IMR-90 (cell line): Measurements from ENCODE around the gene RUNX1. TPM values are rescaled to one million over a fixed set of nuclear protein-coding genes. Genes with fewer than 3 reads are reported as not detected.

ENCODE experiments used
- ATAC-seq: fragments of 200-7000 bp; cut with Tn5 transposase; 2 replicates; pipeline ENCODE4 v1.9.1; 2020; ENCODE audit warnings: low read depth, mild to moderate bottlenecking, moderate library complexity
- BruUV-seq: library from RNA; stranded (reverse); fragments of 400-500 nt; replicated peaks from 2 replicates; lab custom pipeline; 2021; lab: Mats Ljungman, UMichigan
- CTCF ChIA-PET: fragments of 300-600 bp; formaldehyde crosslinking; extraction: SDS; loops from one replicate; lab custom pipeline; 2021; ENCODE audit warnings: antibody characterized with exemption; lab: Yijun Ruan, JAX
- POLR2A ChIA-PET: fragments of 300-600 bp; sonication (Branson Sonifier 250); formaldehyde crosslinking; loops from one replicate; lab custom pipeline; 2022; ENCODE audit warnings: antibody characterized with exemption; ENCODE audit not compliant: unreplicated experiment; lab: Charles Lee
- DNase-seq: peaks from one replicate; pipeline ENCODE4 v3.0.0; 2013
- H2AFZ ChIP-seq: replicated peaks from 2 replicates; pipeline ENCODE3; 2013; ENCODE audit warnings: low read length, mild to moderate bottlenecking; ENCODE audit not compliant: poor library complexity
- H2AK5ac ChIP-seq: 2 replicates; pipeline ENCODE4 v1.6.1; 2013; ENCODE audit warnings: low read depth, low read length, inconsistent platforms
- H2AK9ac ChIP-seq: replicated peaks from 2 replicates; pipeline ENCODE3; 2013; ENCODE audit warnings: mild to moderate bottlenecking, low read depth, low read length, moderate library complexity; ENCODE audit not compliant: poor library complexity
- H2BK120ac ChIP-seq: 2 replicates; pipeline ENCODE4 v1.6.1; 2013; ENCODE audit warnings: low read depth, low read length, inconsistent platforms
- H2BK15ac ChIP-seq: 3 replicates; pipeline ENCODE4 v1.6.1; 2013; ENCODE audit warnings: low read depth, low read length, inconsistent platforms
- H2BK20ac ChIP-seq: 2 replicates; pipeline ENCODE4 v1.6.1; 2013; ENCODE audit warnings: low read depth, mild to moderate bottlenecking, inconsistent platforms, low read length, moderate library complexity
- H2BK5ac ChIP-seq: 2 replicates; pipeline ENCODE4 v1.6.1; 2013; ENCODE audit warnings: mild to moderate bottlenecking, low read depth, low read length, inconsistent platforms; ENCODE audit not compliant: poor library complexity, severe bottlenecking
- H3K14ac ChIP-seq: replicated peaks from 2 replicates; pipeline ENCODE4 v1.6.1; 2013; ENCODE audit warnings: low read depth, low read length, inconsistent platforms
- H3K18ac ChIP-seq: 2 replicates; pipeline ENCODE4 v1.6.1; 2013; ENCODE audit warnings: low read depth, low read length, control low read depth
- H3K23ac ChIP-seq: 2 replicates; pipeline ENCODE4 v1.6.1; 2013; ENCODE audit warnings: low read depth, low read length, inconsistent platforms
- H3K27ac ChIP-seq: 2 replicates; pipeline ENCODE4 v1.5.1; 2013; ENCODE audit warnings: mild to moderate bottlenecking, control low read depth, low read length; ENCODE audit not compliant: insufficient read depth
- H3K27me3 ChIP-seq: 2 replicates; pipeline ENCODE4 v1.6.1; 2013; ENCODE audit warnings: low read length; ENCODE audit not compliant: control insufficient read depth, insufficient read depth
- H3K36me3 ChIP-seq: 2 replicates; pipeline ENCODE4 v1.6.1; 2013; ENCODE audit warnings: low read length, mixed read lengths; ENCODE audit not compliant: control insufficient read depth, insufficient read depth
- H3K4ac ChIP-seq: 2 replicates; pipeline ENCODE4 v1.6.1; 2013; ENCODE audit warnings: low read depth, low read length, inconsistent platforms
- H3K4me1 ChIP-seq: 2 replicates; pipeline ENCODE4 v1.6.1; 2013; ENCODE audit warnings: low read length, mixed read lengths; ENCODE audit not compliant: control insufficient read depth, insufficient read depth
- H3K4me2 ChIP-seq: 2 replicates; pipeline ENCODE4 v1.6.1; 2013; ENCODE audit warnings: low read depth, mild to moderate bottlenecking, control low read depth, low read length, moderate library complexity
- H3K4me3 ChIP-seq: 2 replicates; pipeline ENCODE4 v1.5.1; 2013; ENCODE audit warnings: low read depth, mild to moderate bottlenecking, control low read depth, low read length, moderate library complexity; ENCODE audit not compliant: insufficient read depth
- H3K56ac ChIP-seq: 2 replicates; pipeline ENCODE4 v1.6.1; 2013; ENCODE audit warnings: low read length, inconsistent platforms; ENCODE audit not compliant: insufficient read depth; ENCODE audit errors: extremely low read depth
- H3K79me1 ChIP-seq, 2 experiments: 2 replicates each; pipeline ENCODE4 v1.6.1; 2013; ENCODE audit warnings: low read length in 2 of 2, inconsistent platforms in 1 of 2, low read depth in 1 of 2
- H3K9ac ChIP-seq: 2 replicates; pipeline ENCODE4 v1.6.1; 2013; ENCODE audit warnings: low read depth, low read length, control low read depth
- H3K9me1 ChIP-seq: 2 replicates; pipeline ENCODE4 v1.6.1; 2013; ENCODE audit warnings: low read length, inconsistent platforms; ENCODE audit not compliant: insufficient read depth
- H3K9me3 ChIP-seq: 2 replicates; pipeline ENCODE4 v1.6.1; 2013; ENCODE audit warnings: low read length; ENCODE audit not compliant: control insufficient read depth, insufficient read depth
- H4K20me1 ChIP-seq: 2 replicates; pipeline ENCODE4 v1.6.1; 2013; ENCODE audit warnings: low read length, inconsistent platforms; ENCODE audit not compliant: insufficient read depth
- H4K5ac ChIP-seq: 2 replicates; pipeline ENCODE4 v1.6.1; 2013; ENCODE audit warnings: mild to moderate bottlenecking, low read depth, low read length, control low read depth
- H4K8ac ChIP-seq, 2 experiments: 2 replicates each; pipeline ENCODE4 v1.6.1; 2013; ENCODE audit warnings: low read depth in 2 of 2, low read length in 2 of 2, control low read depth in 1 of 2, inconsistent platforms in 1 of 2
- H4K91ac ChIP-seq: 2 replicates; pipeline ENCODE4 v1.6.1; 2013; ENCODE audit warnings: low read depth, low read length, inconsistent platforms; ENCODE audit not compliant: insufficient read depth
- CEBPB ChIP-seq: IDR thresholded peaks from 2 replicates; pipeline ENCODE4 v1.6.1; 2012; ENCODE audit warnings: low read depth, low read length, improper control_type of control experiment
- ELK1 ChIP-seq: fragments of 150-350 bp; IDR thresholded peaks from 2 replicates; pipeline ENCODE4 v1.6.1; 2016; ENCODE audit warnings: low read depth, mild to moderate bottlenecking, low read length, moderate library complexity, borderline replicate concordance
- FOS ChIP-seq: fragments of 150-350 bp; IDR thresholded peaks from 2 replicates; pipeline ENCODE4 v1.6.1; 2016; ENCODE audit warnings: low read depth, low read length
- POLR2A ChIP-seq: IDR thresholded peaks from 2 replicates; pipeline ENCODE4 v1.6.1; 2012; ENCODE audit warnings: mild to moderate bottlenecking, low read depth, low read length
- RAD21 ChIP-seq: IDR thresholded peaks from 2 replicates; pipeline ENCODE4 v1.6.1; 2012; ENCODE audit warnings: low read length, improper control_type of control experiment
- RCOR1 ChIP-seq: IDR thresholded peaks from 2 replicates; pipeline ENCODE4 v1.6.1; 2012; ENCODE audit warnings: mild to moderate bottlenecking, low read length, improper control_type of control experiment; ENCODE audit not compliant: insufficient replicate concordance
- RFX5 ChIP-seq: IDR thresholded peaks from 2 replicates; pipeline ENCODE4 v1.8.0; 2012; ENCODE audit warnings: low read depth, mild to moderate bottlenecking, low read length, moderate library complexity
- WGBS, 2 experiments: methylation state at CpG; one replicate each; pipeline versions ENCODE4 v1.1.5 to v1.1.7; 2013; ENCODE audit warnings: missing lambda C conversion rate in 2 of 2; ENCODE audit not compliant: insufficient read length in 1 of 2; ENCODE audit errors: extremely low coverage in 2 of 2; 5-methylcytosine and 5-hydroxymethylcytosine counted together
- dilution Hi-C: fragments of 300-500 bp; cut with HindIII; formaldehyde crosslinking; loops from one replicate; pipeline ENCODE4 v1.14.3; 2018; ENCODE audit warnings: low sequenced_read_pairs; ENCODE audit not compliant: unreplicated experiment
- in situ Hi-C: fragments of 300-500 bp; cut with MboI; formaldehyde crosslinking; loops from 3 replicates; pipeline ENCODE4 v1.14.3; 2019; ENCODE audit warnings: low sequenced_read_pairs, inconsistent platforms, mixed read lengths
- intact Hi-C: fragments of 100-400 bp; cut with micrococcal nuclease; formaldehyde crosslinking; loops from 2 replicates; pipeline ENCODE4 v1.10.0; 2022
- polyA plus RNA-seq, 3 experiments: library from polyadenylated mRNA; depleted of rRNA; stranded (reverse); fragments of >200 nt; gene quantifications; 2 replicates each; pipeline ENCODE4 v1.2.3, GENCODE V29; 2012; ENCODE audit warnings: low replicate concordance in 1 of 3
- total RNA-seq: library from RNA; depleted of rRNA; stranded (reverse); fragments of >200 nt; gene quantifications from 2 replicates; pipeline ENCODE4 v1.2.3, GENCODE V29; 2012

Gene RUNX1
- total and polyA plus RNA-seq, 2 of the 4 experiments (the other 2 are of a cell fraction), result 34.5 to 56.5 TPM

GRCh38 chr21:34882719-34883131 is 166.4 kb downstream of the RUNX1 start:
- peak overlapping the region; percentile 86; the same call in 1 of the 2 replicates for H3K23ac ChIP-seq
- WGBS, 2 experiments, result no CpG with 5 or more reads among the region's 2 CpGs
- H3K27ac ChIP-seq, result peak overlapping the region; percentile 90
- CTCF ChIA-PET, result interaction anchor here (0.6 to 0.7 kb wide), 2 partner anchors 54 to 318 kb away, joined by 3 read pairs; no protein-coding TSS in a partner anchor
- POLR2A ChIA-PET, result interaction anchor here (0.6 to 1.4 kb wide), 4 partner anchors 18 to 347 kb away, joined by 4 to 7 read pairs (median 5); no protein-coding TSS in a partner anchor
- peak overlapping the region; percentile 58 for H4K91ac ChIP-seq
- peak overlapping the region; percentile 89; the same call in 1 of the 2 replicates for H3K18ac ChIP-seq
- DNase-seq (no peak), ATAC-seq (no peak)
- H3K79me1 ChIP-seq, result peaks cover 0 to 15% of the 10 kb centered on the region in 2 experiments; a peak in 2 of 4 replicates
- peaks cover 48% of the 10 kb centered on the region for H4K20me1 ChIP-seq
- peak overlapping the region; percentile 99 for H3K4me3 ChIP-seq
- peak overlapping the region; percentile 81 for H2BK120ac ChIP-seq
- no peak overlapping the region for H2AFZ ChIP-seq
- dilution Hi-C loops, result no loop called here
- peaks cover 8% of the 10 kb centered on the region for H3K4me1 ChIP-seq
- peak overlapping the region; percentile 52 to 78; a peak in 3 of 4 replicates for H4K8ac ChIP-seq
- no peak for TF ChIP-seq ELK1
- TF ChIP-seq FOS, result no peak
- TF ChIP-seq RFX5, result no peak
- no peak for TF ChIP-seq POLR2A
- no peak for TF ChIP-seq CEBPB
- no peak for TF ChIP-seq RAD21
- TF ChIP-seq RCOR1, result no peak
- no peaks in the 10 kb centered on the region for H3K27me3 ChIP-seq
- H3K9me1 ChIP-seq, result peaks cover 10% of the 10 kb centered on the region
- peaks cover 20% of the 10 kb centered on the region for H3K36me3 ChIP-seq
- no peak overlapping the region for H2AK9ac ChIP-seq
- peak overlapping the region; percentile 69 for H3K56ac ChIP-seq
- intact Hi-C loops, result loop anchor here (1.0 to 5.0 kb wide), 2 partner anchors 70 to 137 kb away; no protein-coding TSS in a partner anchor
- peak overlapping the region; percentile 93 for H3K4me2 ChIP-seq
- in situ Hi-C loops, result loop anchor here (10.0 kb wide), 1 partner anchor 1052 kb away; no protein-coding TSS in a partner anchor
- BruUV-seq, result no TSS peak
- H4K5ac ChIP-seq, result peak overlapping the region; percentile 5; the same call in 1 of the 2 replicates
- peak overlapping the region; percentile 100 for H3K9ac ChIP-seq
- H2AK5ac ChIP-seq, result peak overlapping the region; percentile 74
- peak overlapping the region; percentile 69 for H2BK20ac ChIP-seq
- peak overlapping the region; percentile 80 for H3K4ac ChIP-seq
- no peaks in the 10 kb centered on the region for H3K9me3 ChIP-seq
- H2BK15ac ChIP-seq, result peak overlapping the region; percentile 6; the same call in 2 of the 3 replicates
- H3K14ac ChIP-seq, result peak overlapping the region; percentile 82
- peak overlapping the region; percentile 97 for H2BK5ac ChIP-seq
